GM11168 (cell line): ENCODE measurements around the gene FUT4.
"Not testable (repeated sequence)": the region's sequence is repeated elsewhere in the genome, so short reads cannot be mapped to it uniquely, and the experiment has no call there.

Source experiments
- in situ Hi-C: fragments of 300-500 bp; cut with MboI; formaldehyde crosslinking; loops from one replicate; pipeline ENCODE4 v1.12.0; 2022; ENCODE audit warnings: low sequenced_read_pairs; ENCODE audit not compliant: unreplicated experiment

FUT4 gene

DNA sequence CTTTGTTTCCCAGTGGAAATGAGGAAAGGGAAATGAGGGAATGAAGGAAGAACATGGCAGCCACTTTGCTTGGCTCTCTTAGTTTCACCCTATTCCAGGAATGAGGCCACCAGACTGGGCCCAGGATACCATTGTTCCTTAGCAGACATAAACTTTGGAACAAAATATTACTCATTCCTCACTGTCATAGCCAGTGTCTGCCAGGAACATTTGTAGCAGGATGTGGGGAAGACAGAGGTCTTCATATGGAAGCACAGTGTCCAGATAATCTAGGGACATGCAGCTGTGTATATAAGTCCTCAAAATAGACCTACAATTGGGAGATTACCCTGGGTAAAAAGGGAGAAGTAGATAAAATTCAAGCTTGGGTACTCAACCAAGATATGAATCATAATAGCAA, 15.2 kb upstream of the FUT4 start:
- in situ Hi-C loops = no loop called here

DNA sequence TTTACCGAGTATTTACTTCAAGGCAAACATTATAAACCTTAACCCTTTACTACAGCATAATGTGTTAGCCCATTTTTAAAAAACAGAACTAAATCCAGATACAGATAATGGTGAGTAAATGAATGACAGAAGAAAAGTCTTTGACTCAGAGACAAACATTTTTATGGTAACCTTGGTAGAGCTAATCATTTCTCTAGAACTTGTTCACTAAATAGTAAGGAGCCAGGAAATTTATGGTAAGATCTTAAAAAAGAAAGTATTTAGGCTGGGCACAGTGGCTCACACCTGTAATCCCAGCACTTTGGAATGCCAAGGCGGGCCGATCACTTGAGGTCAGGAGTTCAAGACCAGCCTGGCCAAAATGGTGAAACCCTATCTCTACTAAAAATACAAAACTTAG, 11.5 kb upstream of the FUT4 start:
- in situ Hi-C loops = no loop called here

DNA sequence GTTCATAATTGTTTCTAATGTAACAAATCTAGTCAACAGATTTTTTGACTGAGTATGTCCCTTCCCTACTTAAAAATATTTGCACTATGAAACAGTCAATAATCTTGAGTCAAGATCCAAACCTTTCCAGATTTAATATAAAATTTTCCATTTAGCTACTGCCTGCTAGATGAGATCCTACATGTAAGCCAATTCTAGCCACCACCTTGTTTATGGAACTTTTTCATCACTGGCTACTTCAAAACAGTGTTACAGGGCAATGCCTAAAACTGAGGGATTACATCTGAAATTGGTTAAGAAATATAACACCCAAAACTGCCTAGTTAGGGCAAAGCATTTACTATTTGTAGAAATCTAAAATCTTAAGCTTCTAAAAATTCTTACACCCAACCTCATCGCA, 10.5 kb upstream of the FUT4 start:
- in situ Hi-C loops = no loop called here

DNA sequence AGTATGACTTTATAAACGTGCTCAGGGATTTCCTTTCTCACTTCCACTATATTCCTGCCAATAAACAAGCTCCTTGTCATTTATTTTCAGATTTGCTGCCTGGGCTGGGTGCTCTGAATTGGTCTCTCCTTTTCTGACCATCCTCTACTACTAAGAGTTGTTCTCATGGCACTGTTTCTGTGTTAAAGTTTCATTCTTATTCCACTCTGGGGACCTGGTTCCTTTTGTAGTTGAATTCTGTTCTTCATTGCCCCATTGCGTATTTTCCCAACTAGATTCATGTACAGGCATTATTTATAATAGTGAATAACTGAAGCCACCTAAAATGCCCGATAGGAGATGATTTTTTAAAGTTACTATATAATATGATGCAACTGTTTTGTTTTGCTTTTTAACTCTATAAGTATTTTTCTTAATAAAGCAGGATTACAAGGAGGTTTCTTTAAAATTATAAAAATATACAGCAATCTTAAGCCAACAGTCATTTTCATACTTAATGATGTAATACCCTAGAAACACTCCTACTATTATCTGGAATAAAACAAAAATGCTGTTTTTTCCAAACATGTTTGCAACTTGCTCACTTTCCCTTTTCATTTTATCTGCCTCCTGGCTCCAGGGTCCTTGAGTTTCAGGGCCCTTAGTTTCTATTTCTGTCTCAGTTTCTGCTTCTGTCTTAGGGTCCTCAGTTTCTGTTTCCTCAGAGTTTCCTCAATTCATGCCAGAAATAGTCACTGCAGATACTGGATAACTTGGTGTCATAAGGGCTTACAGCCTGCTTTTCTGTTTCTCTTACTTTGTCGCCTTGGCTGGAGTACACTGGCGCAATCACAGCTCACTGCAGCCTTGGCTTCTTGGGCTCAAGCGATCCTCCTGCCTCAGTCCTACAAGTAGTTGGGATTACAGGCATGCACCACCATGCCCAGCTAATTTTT, 9.8 kb upstream of the FUT4 start:
- in situ Hi-C loops = no loop called here

DNA sequence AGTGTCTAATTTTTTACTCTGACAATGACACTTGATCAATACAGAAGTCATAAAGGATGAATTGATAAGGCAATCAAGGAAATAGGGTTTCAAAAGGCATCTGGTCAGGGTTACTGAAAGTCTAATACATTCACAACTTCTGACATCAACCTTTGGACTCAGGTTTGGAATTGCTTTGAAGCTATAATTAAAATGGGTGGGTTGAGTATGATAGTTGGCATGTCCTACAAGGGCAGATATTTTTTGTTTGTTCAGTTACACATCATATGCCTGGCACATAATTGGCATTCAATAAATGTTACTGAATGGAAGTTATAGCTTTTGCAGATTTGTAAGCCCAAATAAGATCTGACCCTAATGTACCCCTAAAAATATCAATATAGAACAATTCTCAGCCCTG, 7.3 kb upstream of the FUT4 start:
- in situ Hi-C loops = no loop called here

- in situ Hi-C loops = no loop called here
These were observed 6.6 kb upstream of the FUT4 start for GRCh38 chr11:94537031-94537600.

GRCh38 chr11:94539420-94539819, 4.3 kb upstream of the FUT4 start:
- in situ Hi-C loops = no loop called here

DNA sequence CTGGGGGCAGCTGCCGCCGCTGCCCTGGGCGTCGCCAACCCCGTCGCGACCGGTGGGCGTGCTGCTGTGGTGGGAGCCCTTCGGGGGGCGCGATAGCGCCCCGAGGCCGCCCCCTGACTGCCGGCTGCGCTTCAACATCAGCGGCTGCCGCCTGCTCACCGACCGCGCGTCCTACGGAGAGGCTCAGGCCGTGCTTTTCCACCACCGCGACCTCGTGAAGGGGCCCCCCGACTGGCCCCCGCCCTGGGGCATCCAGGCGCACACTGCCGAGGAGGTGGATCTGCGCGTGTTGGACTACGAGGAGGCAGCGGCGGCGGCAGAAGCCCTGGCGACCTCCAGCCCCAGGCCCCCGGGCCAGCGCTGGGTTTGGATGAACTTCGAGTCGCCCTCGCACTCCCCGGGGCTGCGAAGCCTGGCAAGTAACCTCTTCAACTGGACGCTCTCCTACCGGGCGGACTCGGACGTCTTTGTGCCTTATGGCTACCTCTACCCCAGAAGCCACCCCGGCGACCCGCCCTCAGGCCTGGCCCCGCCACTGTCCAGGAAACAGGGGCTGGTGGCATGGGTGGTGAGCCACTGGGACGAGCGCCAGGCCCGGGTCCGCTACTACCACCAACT, 1.0 kb downstream of the FUT4 start:
- in situ Hi-C loops = no loop called here

GRCh38 chr11:94545264-94546161, 1.8 kb downstream of the FUT4 start:
- in situ Hi-C loops = no loop called here

- in situ Hi-C loops = no loop called here
These were observed 2.4 kb downstream of the FUT4 start for GRCh38 chr11:94546162-94546470.

DNA sequence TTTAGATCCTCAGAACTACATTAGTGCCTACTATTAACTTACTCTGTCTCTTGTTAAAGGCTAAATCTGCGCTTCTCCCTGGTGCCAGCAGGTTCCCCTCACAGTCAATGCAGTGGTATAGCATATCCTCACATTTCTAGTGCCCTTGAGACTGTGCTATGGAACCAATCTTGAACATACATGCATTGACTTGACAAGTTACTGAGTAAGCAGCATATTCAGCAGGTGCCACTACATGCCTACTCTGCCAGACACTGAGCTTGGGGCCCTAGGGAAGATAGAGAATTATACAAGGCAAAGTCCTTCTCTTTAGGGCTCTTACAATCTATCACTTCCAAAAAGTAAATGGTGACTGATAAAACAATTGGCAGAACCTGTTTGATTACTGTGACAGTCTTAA, 3.2 kb downstream of the FUT4 start:
- in situ Hi-C loops = no loop called here

- in situ Hi-C loops = no loop called here
These were observed 5.4 kb downstream of the FUT4 start for GRCh38 chr11:94549146-94549545.

DNA sequence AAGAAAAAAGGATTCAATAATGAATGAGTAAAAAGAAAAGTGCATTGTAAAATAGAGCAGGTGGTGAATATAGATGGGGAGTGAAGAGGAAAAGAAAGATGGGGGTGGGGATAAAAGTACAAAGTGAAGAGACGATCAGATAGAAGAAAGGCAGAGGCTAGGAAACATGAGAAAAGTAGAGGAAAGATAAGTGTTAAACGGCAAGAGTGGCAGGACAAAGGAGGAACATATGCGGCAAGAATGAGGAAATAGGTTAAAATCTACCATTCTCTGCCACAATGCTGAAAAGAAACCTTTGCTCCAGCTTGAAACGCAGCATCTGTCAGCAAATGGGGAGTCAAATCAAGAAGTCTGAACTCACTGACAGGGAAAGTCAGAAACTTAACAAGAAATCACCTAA, 6.8 kb downstream of the FUT4 start:
- in situ Hi-C loops = no loop called here

DNA sequence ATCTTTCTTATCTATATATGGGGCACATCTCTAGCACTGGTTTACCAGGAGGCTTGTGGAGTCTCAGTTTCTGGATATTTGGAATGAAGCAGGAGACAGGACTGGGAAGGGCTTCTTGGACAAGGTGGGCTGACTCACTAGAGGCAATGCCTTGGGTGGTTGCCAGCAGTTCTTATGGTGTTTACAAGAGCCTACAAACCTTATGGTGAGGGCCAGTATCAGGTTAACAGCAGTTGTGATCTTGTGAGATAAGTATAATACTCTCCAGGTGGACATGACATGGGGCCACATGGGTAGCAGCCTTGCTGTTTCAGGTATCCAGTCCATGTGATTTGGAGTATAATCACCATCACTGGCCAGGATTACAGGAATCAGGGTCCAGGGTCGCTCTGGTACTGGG, 10.2 kb downstream of the FUT4 start:
- in situ Hi-C loops = no loop called here

DNA sequence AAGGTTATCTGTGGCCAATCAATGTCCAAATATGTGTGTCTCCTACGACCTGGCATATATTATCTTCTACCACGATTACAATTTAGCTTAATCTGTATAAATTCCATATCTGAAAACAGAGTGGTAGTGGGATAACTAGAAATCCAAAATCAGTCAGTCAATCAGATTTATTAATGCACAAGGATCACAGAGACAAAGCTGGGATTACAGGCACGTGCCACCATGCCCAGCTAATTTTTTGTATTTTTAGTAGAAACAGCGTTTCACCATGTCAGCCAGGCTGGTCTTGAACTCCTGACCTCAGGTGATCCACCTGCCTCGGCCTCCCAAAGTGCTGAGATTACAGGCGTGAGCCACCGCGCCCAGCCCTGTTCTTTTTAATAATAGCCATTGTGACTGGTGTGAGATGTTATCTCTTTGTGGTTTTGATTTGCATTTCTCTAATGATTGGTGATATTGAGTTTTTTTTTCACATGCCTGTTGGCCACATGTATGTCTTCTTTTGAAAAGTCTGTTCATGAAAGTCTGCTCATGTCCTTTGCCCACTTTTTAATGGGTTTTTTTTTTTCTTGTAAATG, 12.1 kb downstream of the FUT4 start:
- in situ Hi-C loops = not testable (repeated sequence)

DNA sequence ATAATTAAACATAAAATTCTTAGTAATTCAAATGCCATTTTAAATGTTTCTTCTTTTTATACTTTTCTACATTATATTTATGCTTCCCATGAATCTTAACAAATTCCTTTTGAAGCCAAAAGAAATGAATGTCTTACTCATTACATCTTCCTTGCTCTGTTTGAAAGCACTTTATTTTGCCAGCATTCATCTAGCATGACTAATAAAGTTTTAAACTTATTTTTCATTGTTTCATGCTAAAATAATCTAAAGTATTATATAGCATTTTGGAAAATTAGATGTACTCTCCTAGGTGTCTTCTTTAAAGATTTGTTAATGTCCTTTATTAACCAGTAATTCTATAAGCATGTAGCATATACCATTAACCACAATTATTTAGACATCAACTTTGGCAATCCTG, 13.7 kb downstream of the FUT4 start:
- in situ Hi-C loops = no loop called here

DNA sequence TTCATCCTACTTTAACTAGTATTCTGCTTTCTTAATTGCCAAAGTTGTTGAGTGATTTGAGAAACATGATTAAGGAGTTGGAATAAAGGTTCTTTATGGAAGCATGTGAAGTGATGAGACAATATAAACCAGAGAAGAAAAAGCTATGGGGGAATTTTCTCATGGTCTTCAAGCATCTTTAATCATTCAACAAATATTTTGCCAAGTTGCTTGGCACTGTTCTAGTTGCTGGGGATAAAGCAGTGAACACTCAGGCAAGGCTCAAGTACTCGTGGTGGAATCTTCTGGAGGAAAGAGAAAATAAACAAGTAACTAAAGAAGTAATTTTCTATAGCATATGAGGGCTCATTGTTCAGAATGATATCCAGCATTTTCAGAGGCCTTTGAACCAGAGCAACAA, 14.3 kb downstream of the FUT4 start:
- in situ Hi-C loops = no loop called here

DNA sequence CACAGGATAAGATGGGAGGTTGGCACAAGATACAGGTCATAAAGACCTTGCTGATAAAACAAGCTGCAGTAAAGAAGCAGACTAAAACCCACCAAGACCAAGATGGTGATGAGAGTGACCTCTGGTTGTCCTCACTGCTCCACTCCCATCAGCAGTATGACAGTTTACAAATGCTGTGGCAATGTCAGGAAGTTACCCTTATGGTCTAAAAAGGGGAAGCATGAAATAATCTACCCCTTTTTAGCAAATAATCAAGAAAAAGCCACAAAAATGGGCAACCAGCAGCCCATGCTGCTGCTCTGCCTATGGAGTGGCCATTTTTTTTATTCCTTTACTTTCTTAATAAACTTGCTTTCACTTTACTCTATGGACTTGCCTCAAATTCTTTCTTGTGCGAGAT, 14.7 kb downstream of the FUT4 start:
- in situ Hi-C loops = no loop called here

- in situ Hi-C loops = no loop called here
These were observed 15.2 kb downstream of the FUT4 start for GRCh38 chr11:94558932-94559331.

GRCh38 chr11:94559361-94559760, 15.6 kb downstream of the FUT4 start:
- in situ Hi-C loops = no loop called here
